Skeletal muscle satellite cell (primary cell): Measurements from ENCODE around the gene LRRC72. TPM values are rescaled to one million over a fixed set of nuclear protein-coding genes. Genes with fewer than 3 reads are reported as not detected.

Experiments
- H3K27me3 ChIP-seq: 2 replicates; pipeline ENCODE4 v1.7.0; 2013; ENCODE audit warnings: low read length; ENCODE audit not compliant: control insufficient read depth, insufficient read depth
- H3K36me3 ChIP-seq: 2 replicates; pipeline ENCODE4 v1.7.0; 2013; ENCODE audit warnings: mild to moderate bottlenecking, control low read depth, low read length; ENCODE audit not compliant: insufficient read depth
- H3K4me1 ChIP-seq: 2 replicates; pipeline ENCODE4 v1.7.0; 2013; ENCODE audit warnings: low read length; ENCODE audit not compliant: control insufficient read depth, insufficient read depth
- H3K4me2 ChIP-seq: 2 replicates; pipeline ENCODE4 v1.7.0; 2013; ENCODE audit warnings: mild to moderate bottlenecking, low read length
- H3K4me3 ChIP-seq: 2 replicates; pipeline ENCODE4 v1.7.0; 2013; ENCODE audit warnings: low read length
- H3K9ac ChIP-seq: 2 replicates; pipeline ENCODE4 v1.7.0; 2013; ENCODE audit warnings: mild to moderate bottlenecking, low read depth, low read length, moderate library complexity
- H3K9me3 ChIP-seq: replicated peaks from 2 replicates; pipeline ENCODE4 v1.7.0; 2013; ENCODE audit warnings: mild to moderate bottlenecking, control low read depth, low read length
- total RNA-seq: library from RNA; depleted of rRNA; stranded (reverse); fragments of >200 nt; gene quantifications from 2 replicates; pipeline ENCODE4 v1.2.3, GENCODE V29; 2012; rRNA removed

The LRRC72 gene
- not detected in 2 replicates for total RNA-seq

DNA sequence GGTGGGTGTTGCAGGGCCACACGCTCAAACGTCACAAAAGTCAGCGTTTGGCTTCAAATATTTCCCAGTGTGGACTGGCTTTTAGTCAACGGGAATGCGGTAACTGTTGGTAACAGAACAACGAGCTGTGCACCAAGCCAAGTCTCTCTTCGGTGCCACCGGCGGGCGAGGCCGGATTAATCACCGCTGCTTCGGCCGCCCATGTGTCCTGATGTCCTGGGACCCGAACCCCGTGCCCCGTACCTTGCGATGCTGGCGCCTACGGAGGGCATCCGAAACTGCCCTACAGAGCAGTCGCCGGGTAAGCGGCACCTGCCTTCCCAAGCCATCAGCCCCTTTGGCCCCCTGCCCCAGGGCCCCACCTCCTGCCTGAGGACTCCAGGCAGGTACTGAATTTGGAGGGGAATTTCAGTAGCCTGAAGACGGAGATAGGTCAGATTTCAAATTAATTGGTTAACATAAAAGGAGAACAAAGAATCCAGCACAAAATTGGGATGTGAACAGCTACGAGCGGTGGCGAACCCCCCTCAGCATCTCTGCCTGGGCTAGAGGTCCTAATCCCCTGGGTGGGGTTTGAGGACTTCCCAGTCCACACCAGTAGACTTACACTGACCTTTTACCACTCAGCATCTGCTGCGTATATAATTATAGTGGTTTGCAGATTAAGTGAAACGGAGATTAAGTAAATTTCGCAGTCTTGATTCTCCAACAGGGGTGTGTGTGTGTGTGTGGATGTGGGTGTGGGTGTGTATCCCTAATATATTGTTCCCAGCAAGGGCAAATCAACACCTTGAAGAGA lies at the start of gene LRRC72:
LRRC72 (plus strand) TSS at position 84 of the 799 bp plus-strand sequence; CDS start at position 212, 128 bp downstream.
- Histone ChIP-seq H3K36me3 (no peaks in the 10 kb centered on the region), H3K9ac (no peak within 1 kb of the TSS), H3K9me3 (no peaks in the 10 kb centered on the region), H3K27me3 (no peaks in the 10 kb centered on the region), H3K4me3 (no peak within 1 kb of the TSS), H3K4me1 (no peaks in the 10 kb centered on the region), H3K4me2 (no peak within 1 kb of the TSS)

DNA sequence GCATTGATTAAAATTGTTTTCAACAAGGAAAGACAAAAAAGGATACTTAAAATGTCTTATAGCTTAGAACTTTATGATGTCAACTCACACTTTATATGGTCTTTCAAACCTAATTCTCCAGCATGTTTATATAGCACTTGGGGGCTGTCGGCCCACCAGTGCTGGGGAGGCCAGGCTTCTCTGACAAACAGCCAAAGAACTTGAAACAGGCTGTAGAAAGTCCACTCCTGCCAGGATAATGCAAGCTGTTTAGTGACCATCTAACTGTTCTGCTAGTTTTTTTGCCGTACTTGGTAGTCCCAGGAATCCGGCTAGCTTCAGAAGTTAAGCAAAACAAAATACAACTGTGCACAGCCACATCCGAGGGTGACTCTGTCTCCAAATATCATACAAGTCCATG lies 47.5 kb upstream of the LRRC72 start:
- no peaks in the 10 kb centered on the region for H3K36me3 ChIP-seq

DNA sequence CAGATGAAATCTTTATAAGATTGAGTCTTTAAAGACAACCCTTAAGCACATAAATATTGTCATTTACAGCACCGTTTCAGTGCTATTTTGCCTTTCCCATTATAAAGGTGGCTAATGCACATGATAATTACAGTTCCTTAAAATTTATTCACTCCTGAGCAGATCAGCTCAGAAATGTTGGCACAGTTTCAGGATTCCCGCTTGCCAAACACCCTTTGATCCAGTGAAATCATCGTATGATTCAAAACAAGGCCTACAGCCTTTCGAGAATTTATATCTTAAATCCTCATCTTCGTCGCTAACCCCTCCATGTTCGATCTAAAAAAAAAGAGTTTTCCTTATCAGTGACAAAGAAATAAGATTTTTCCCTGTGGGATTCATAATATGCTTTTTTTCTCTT lies 47.0 kb upstream of the LRRC72 start:
- Histone ChIP-seq H3K4me1 (no peaks in the 10 kb centered on the region), H3K36me3 (no peaks in the 10 kb centered on the region), H3K4me2 (no peak overlapping the region), H3K9ac (no peak overlapping the region), H3K4me3 (no peak overlapping the region), H3K9me3 (no peaks in the 10 kb centered on the region), H3K27me3 (no peaks in the 10 kb centered on the region)

More for the DNA sequence above, 47.5 kb upstream of the LRRC72 start:
- no peak overlapping the region for H3K9ac ChIP-seq
- H3K9me3 ChIP-seq, result no peaks in the 10 kb centered on the region
- no peak overlapping the region for H3K4me2 ChIP-seq
- no peaks in the 10 kb centered on the region for H3K4me1 ChIP-seq
- no peak overlapping the region for H3K4me3 ChIP-seq
- no peaks in the 10 kb centered on the region for H3K27me3 ChIP-seq

DNA sequence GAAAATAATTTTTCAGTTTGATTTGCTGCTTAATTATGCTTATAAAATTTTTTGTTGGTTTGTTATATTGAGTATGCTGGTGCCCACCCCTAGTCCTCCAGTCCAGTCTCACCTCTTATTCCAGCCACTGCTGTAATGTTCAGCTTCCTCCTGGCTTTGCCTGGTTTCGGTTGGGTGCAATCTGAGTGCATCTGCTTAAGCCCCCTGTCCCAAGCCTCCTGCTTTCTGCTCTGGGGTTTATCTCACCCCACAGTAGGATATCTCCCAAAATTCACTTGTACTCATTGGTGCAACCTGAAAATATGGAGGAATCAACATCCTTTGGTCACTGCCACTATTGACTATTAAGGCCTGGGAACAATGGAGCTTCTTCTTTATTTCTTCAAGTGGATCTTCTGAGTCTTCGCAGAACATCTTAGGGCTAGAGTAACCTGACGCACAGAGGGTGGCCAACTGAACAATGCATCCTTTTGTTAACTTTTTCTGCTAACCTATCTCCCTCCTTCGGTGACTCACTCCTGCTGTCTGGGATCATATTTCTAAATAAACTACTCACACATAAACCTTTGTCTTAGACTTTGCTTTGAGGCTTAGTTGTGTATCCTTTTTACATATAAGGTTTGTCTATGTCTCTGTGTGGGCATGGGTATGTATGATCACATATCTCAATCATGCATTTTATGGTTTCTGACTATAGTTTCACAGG lies 42.0 kb upstream of the LRRC72 start:
- Histone ChIP-seq H3K9me3 (no peaks in the 10 kb centered on the region), H3K4me2 (no peak overlapping the region), H3K27me3 (no peaks in the 10 kb centered on the region), H3K4me1 (peaks cover 6% of the 10 kb centered on the region), H3K36me3 (no peaks in the 10 kb centered on the region), H3K4me3 (no peak overlapping the region), H3K9ac (no peak overlapping the region)

DNA sequence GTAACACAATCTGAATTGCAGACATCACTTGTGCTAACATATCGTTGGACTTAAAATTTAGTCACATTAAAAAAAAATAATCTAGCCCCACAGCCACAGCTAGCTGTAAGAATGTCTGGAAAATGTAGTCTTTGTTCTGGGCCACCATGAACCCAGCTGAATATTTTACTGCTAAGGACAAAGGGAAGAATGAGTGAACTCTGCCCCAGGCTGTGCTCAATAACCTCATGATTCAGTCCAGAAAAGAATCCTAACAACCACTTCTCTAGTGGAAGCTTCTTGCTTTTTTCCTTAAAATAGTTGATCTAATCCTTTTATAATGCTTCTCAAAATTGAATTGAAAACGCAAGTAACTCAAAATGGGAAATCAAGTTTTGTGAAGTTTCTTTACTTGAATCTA lies 35.5 kb upstream of the LRRC72 start:
- Histone ChIP-seq H3K9me3 (no peaks in the 10 kb centered on the region), H3K4me2 (no peak overlapping the region), H3K9ac (no peak overlapping the region), H3K27me3 (no peaks in the 10 kb centered on the region), H3K36me3 (no peaks in the 10 kb centered on the region), H3K4me1 (no peaks in the 10 kb centered on the region), H3K4me3 (no peak overlapping the region)

DNA sequence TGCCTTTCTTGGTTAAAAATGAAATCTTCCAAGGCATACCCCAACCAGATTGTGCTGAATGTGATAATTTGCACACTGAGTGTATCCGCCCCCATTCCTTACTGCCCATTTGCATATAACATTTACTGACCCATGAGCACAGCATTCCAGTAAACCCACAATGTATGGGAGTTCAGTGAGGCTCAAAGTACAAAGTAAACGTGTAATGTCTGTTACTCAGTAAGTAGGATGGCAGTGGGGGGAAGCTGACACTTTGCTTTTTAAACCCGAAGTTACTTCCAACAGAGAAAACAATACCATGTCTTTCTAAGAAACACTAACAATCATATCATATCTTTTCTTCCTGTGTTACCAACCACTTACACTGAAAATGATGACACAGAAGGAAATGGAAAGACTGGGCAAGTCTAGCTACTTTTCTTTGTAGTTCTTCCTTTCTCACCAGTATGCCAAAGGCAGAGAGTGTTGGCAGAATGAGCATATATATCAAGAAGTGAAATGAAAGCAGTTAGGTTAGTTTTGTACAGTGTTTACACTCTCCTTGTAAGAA lies 34.0 kb upstream of the LRRC72 start:
- Histone ChIP-seq H3K36me3 (no peaks in the 10 kb centered on the region), H3K9me3 (no peaks in the 10 kb centered on the region), H3K4me1 (no peaks in the 10 kb centered on the region), H3K27me3 (no peaks in the 10 kb centered on the region), H3K9ac (no peak overlapping the region), H3K4me3 (no peak overlapping the region), H3K4me2 (no peak overlapping the region)

DNA sequence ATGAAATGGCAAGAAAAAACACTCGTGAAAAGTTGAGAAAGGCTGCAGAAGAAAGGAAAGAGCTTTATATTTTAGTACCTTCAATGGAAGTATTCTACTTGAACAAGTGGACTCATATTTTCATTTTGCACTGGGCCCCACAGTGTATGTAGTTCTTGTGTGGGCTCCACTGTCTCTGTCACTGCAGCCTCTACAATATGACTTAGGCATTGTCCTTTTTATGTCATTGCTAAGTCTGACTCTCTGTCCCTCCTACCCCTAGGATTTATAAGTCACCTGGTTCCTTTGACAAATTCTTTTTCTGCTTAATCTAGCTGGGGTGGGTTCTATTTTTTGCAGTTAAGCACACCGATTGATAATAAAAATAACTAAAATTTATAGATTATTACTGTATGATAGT lies 33.4 kb upstream of the LRRC72 start:
- no peaks in the 10 kb centered on the region for H3K9me3 ChIP-seq
- H3K4me2 ChIP-seq, result no peak overlapping the region
- no peaks in the 10 kb centered on the region for H3K27me3 ChIP-seq
- H3K4me1 ChIP-seq, result no peaks in the 10 kb centered on the region
- no peaks in the 10 kb centered on the region for H3K36me3 ChIP-seq
- no peak overlapping the region for H3K4me3 ChIP-seq
- no peak overlapping the region for H3K9ac ChIP-seq

DNA sequence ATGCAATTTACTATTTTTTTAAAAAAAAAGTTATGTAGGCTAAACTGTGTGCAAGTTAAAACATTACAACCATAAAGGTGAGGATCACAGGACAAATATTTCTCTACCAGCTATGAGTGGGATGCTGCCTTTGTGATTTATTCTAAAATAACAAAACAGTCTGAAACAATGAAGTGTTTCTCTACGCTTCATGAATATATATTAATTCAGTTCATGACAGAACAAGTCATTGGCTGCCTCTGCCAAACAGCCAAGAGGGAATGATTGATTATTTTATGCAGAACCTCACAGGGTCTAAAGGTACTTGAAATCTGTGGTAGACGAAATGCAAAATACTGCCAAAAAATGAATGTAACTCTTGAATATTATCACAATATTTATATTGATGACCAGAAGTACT lies 32.1 kb upstream of the LRRC72 start:
- no peak overlapping the region for H3K4me3 ChIP-seq
- H3K36me3 ChIP-seq, result no peaks in the 10 kb centered on the region
- H3K9ac ChIP-seq, result no peak overlapping the region
- H3K9me3 ChIP-seq, result no peaks in the 10 kb centered on the region
- no peaks in the 10 kb centered on the region for H3K4me1 ChIP-seq
- no peak overlapping the region for H3K4me2 ChIP-seq
- no peaks in the 10 kb centered on the region for H3K27me3 ChIP-seq

DNA sequence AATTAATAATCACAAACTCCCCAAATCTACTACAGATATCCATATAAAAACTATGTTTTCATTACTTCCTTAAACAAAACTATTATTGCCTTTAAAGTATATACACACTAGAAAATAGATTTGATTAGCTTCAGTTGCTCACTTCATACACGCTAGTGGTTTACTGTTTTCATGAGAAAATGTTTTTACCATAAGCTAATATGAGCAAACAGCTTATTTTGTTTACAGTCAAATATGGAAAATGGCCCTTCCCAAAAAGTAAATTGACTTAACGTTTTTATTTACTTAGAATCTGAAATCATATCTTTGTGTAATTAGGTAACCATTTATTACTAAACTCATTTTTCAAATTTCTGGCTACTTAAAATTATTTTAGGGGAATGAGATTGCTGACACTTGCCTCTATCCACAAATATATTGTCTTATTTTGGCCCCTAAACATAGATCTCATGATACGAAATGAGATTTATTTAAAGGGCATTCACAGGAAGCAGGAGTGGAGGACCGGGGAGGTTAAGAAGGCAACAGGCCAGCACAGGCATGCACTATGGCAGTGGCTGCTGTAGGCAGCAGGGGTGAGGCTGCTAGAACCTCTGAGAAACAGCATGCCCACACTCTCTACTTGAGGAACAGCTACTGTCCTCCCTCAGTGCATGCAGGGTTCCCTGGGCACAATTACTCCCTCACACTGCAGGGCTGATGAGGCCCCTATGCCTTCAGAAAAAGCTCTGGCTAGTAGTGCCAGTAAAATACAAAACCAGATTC lies 31.5 kb upstream of the LRRC72 start:
- Histone ChIP-seq H3K4me1 (no peaks in the 10 kb centered on the region), H3K27me3 (no peaks in the 10 kb centered on the region), H3K4me3 (no peak overlapping the region), H3K9ac (no peak overlapping the region), H3K9me3 (no peaks in the 10 kb centered on the region), H3K4me2 (no peak overlapping the region), H3K36me3 (no peaks in the 10 kb centered on the region)

DNA sequence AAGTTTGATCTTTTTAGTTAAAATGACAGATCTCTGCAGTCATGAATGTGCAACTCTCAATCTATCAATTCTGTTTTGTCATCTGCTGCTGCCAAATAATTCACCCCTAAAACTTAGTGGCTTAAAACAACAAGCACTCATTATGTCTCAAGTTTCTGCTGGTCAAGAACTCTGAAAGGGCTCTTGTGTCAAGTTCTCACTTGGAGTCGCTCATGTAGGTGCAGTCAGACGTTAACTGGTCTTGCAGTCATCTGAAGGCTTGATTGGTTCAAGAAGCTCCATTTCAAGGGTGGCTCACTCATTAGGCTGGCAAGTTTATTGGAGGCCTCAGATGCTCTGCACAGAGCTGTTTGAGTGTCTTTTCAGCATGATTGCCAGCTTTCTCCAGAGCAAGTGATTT lies 28.5 kb upstream of the LRRC72 start:
- Histone ChIP-seq H3K4me3 (no peak overlapping the region), H3K9ac (no peak overlapping the region), H3K36me3 (no peaks in the 10 kb centered on the region), H3K4me1 (no peaks in the 10 kb centered on the region), H3K4me2 (no peak overlapping the region), H3K27me3 (no peaks in the 10 kb centered on the region), H3K9me3 (no peaks in the 10 kb centered on the region)

DNA sequence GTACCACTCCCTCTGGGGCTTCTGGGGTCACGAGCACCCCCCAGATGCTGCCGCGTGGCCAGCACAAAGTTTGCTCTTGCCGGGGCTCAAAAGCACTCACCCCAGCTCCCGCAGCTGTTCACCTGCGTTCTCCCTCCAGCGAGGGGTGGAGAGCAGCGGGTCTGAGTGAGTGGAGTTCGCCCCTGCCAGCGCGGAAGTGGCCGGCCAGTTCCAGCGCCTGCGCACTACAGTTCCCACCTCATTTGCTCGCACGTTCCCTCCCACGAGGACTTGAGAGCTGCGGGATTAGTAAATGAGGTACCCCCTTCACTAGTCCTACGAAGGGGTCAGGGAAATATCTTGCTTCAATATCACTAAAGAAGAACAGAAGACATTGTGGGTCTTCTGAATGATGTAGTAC lies 24.3 kb upstream of the LRRC72 start:
- H3K27me3 ChIP-seq, result no peaks in the 10 kb centered on the region
- no peak overlapping the region for H3K4me3 ChIP-seq
- H3K9me3 ChIP-seq, result no peaks in the 10 kb centered on the region
- H3K9ac ChIP-seq, result no peak overlapping the region
- no peak overlapping the region for H3K4me2 ChIP-seq
- H3K36me3 ChIP-seq, result no peaks in the 10 kb centered on the region
- H3K4me1 ChIP-seq, result no peaks in the 10 kb centered on the region
